DOHH2 (cell line): ENCODE results near the gene SLC66A1.

ENCODE experiments used
- H3F3A ChIP-seq: fragments of 200-600 bp; sonication (generic), shearing (Covaris generic); 2 replicates; pipeline ENCODE4 v1.6.0; 2016; ENCODE audit warnings: antibody characterized with exemption, mild to moderate bottlenecking; ENCODE audit not compliant: control insufficient read depth, insufficient read depth
- H3K27ac ChIP-seq: fragments of 200-600 bp; sonication (generic); 2 replicates; pipeline ENCODE4 v1.5.1; 2014; ENCODE audit warnings: low read depth, mild to moderate bottlenecking, low read length, moderate library complexity
- H3K27me3 ChIP-seq: fragments of 200-600 bp; sonication (generic); 2 replicates; pipeline ENCODE4 v1.6.1; 2014; ENCODE audit warnings: mild to moderate bottlenecking, low read length, mixed read lengths; ENCODE audit not compliant: control insufficient read depth
- H3K36me3 ChIP-seq: fragments of 200-600 bp; sonication (generic); 2 replicates; pipeline ENCODE4 v1.6.1; 2014; ENCODE audit warnings: mild to moderate bottlenecking, low read length, moderate library complexity, mixed read lengths; ENCODE audit not compliant: control insufficient read depth
- H3K4me1 ChIP-seq: fragments of 200-600 bp; sonication (generic); 2 replicates; pipeline ENCODE4 v1.6.1; 2014; ENCODE audit warnings: mild to moderate bottlenecking, low read length, mixed read lengths; ENCODE audit not compliant: control insufficient read depth
- H3K4me2 ChIP-seq: fragments of 200-600 bp; sonication (generic); 2 replicates; pipeline ENCODE4 v1.6.0; 2014; ENCODE audit warnings: mild to moderate bottlenecking, low read length, moderate library complexity
- H3K4me3 ChIP-seq: fragments of 200-600 bp; sonication (generic); 2 replicates; pipeline ENCODE4 v1.5.1; 2014; ENCODE audit warnings: mild to moderate bottlenecking, low read length, mixed read lengths
- H3K79me2 ChIP-seq: fragments of 200-600 bp; sonication (generic); 2 replicates; pipeline ENCODE4 v1.6.1; 2014; ENCODE audit warnings: mild to moderate bottlenecking, low read length, mixed read lengths; ENCODE audit not compliant: control insufficient read depth
- H3K9me2 ChIP-seq: fragments of 200-600 bp; sonication (generic); replicated peaks from 2 replicates; pipeline ENCODE4 v1.6.1; 2014; ENCODE audit warnings: mild to moderate bottlenecking, low read length, mixed read lengths; ENCODE audit not compliant: control insufficient read depth
- H3K9me3 ChIP-seq: fragments of 200-600 bp; sonication (generic); 2 replicates; pipeline ENCODE4 v1.6.1; 2014; ENCODE audit warnings: antibody characterized with exemption, low read length, mixed read lengths; ENCODE audit not compliant: control insufficient read depth, insufficient read depth
- H4K20me1 ChIP-seq: fragments of 200-600 bp; sonication (generic); 2 replicates; pipeline ENCODE4 v1.6.0; 2014; ENCODE audit warnings: low read depth, mild to moderate bottlenecking, antibody characterized with exemption, low read length, moderate library complexity; ENCODE audit not compliant: control insufficient read depth, insufficient read depth
- CTCF ChIP-seq: fragments of 200-600 bp; sonication (generic); IDR thresholded peaks from one replicate; pipeline ENCODE4 v1.5.1; 2014; ENCODE audit warnings: antibody characterized with exemption, mild to moderate bottlenecking, low read depth, low read length; ENCODE audit not compliant: poor library complexity, severe bottlenecking
- EZH2phosphoT487 ChIP-seq: fragments of 200-600 bp; sonication (generic); IDR thresholded peaks from 2 replicates; pipeline ENCODE4 v1.6.1; 2017; ENCODE audit warnings: borderline replicate concordance, mild to moderate bottlenecking, antibody characterized with exemption, low read length, moderate library complexity, mixed read lengths

SLC66A1 gene

DNA sequence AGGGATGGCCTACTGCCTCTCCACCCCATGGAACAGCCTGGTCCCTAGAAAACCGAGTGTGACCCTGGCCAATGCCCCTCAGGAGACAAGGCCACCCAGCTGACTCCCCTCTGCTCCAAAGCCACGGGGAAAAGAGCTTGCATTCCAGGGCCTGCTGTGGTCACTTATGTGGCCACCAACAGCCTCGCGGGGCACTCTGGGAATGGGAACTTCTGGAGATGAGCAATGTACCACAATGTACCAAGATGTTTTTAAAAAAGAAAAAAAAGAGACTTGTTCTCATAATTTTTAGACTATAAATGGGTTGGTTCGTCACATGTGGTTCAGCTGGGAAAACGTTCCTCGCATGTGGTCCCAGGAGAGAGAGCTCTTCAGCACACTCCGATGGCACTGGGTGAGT is 62.8 kb downstream of the SLC66A1 start:
- Histone ChIP-seq H3K4me3 (no peak overlapping the region), H3K9me2 (no peaks in the 10 kb centered on the region), H3K79me2 (no peaks in the 10 kb centered on the region), H4K20me1 (no peaks in the 10 kb centered on the region), H3K27me3 (no peaks in the 10 kb centered on the region), H3K36me3 (peaks cover 42% of the 10 kb centered on the region), H3F3A (no peaks in the 10 kb centered on the region), H3K4me2 (no peak overlapping the region), H3K9me3 (no peaks in the 10 kb centered on the region), H3K27ac (no peak overlapping the region), H3K4me1 (no peaks in the 10 kb centered on the region)
- TF ChIP-seq CTCF (no peak), EZH2phosphoT487 (no peak)

DNA sequence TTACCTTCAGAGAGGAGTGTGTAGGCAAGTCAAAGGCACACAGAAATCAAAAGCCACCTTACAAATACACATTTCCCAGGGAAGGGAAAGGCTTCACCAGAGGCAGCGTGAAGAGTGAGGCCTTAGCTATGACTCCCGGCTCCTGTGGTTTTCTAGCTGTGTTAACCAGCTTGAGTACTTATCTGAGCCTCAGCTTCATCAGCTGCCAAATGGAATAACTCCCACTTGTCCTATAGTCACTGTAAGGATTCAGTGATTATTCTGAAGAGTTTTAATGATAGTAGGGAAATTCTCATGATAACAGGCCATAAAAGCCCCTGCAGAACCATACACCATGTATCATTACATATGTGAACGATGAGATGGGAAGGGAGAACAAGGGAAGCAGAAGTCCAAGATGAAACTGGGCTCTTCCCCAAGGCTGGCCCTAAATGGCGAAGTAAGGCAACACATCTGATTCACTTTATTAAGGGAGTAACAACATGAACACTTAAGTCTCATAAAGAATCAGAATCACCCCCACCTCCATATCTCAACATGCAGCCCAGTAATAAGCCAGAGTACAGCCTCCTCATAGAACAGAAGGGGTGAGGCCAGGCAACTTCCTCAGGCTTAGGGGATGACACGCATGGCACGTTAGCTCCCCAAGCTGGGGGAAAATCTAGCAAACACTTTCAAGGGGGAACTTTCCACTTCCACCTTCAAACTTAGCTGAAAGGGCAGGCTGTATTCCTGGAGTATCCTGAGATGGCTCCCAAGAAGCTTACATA is 63.7 kb downstream of the SLC66A1 start:
- Histone ChIP-seq H3K79me2 (no peaks in the 10 kb centered on the region), H3F3A (no peaks in the 10 kb centered on the region), H4K20me1 (no peaks in the 10 kb centered on the region), H3K4me2 (no peak overlapping the region), H3K36me3 (peaks cover 46% of the 10 kb centered on the region), H3K4me3 (no peak overlapping the region), H3K27ac (no peak overlapping the region), H3K9me3 (no peaks in the 10 kb centered on the region), H3K9me2 (no peaks in the 10 kb centered on the region), H3K27me3 (no peaks in the 10 kb centered on the region), H3K4me1 (no peaks in the 10 kb centered on the region)
- TF ChIP-seq EZH2phosphoT487: no peak
- TF ChIP-seq CTCF: no peak

GRCh38 chr1:19376428-19377372 is 64.6 kb downstream of the SLC66A1 start:
- H3K4me3 ChIP-seq: no peak overlapping the region
- TF ChIP-seq CTCF: no peak
- no peaks in the 10 kb centered on the region for H3F3A ChIP-seq
- no peaks in the 10 kb centered on the region for H3K4me1 ChIP-seq
- H3K9me2 ChIP-seq: no peaks in the 10 kb centered on the region
- no peak overlapping the region for H3K27ac ChIP-seq
- H3K4me2 ChIP-seq: no peak overlapping the region
- H4K20me1 ChIP-seq: no peaks in the 10 kb centered on the region
- peaks cover 46% of the 10 kb centered on the region for H3K36me3 ChIP-seq
- H3K27me3 ChIP-seq: no peaks in the 10 kb centered on the region
- H3K79me2 ChIP-seq: no peaks in the 10 kb centered on the region
- no peaks in the 10 kb centered on the region for H3K9me3 ChIP-seq
